ENCODE measurements around the gene CSRP1. TPM values are rescaled to one million over a fixed set of nuclear protein-coding genes. Genes with fewer than 3 reads are reported as not detected.
"Not testable (repeated sequence)": the region's sequence is repeated elsewhere in the genome, so short reads cannot be mapped to it uniquely, and the experiment has no call there.

Gene CSRP1
- total RNA-seq, 4 donors from 2014 or later, result 913 to 2,516 (median 1,349) TPM

GRCh38 chr1:201553496-201554189, 46.7 kb upstream of the CSRP1 start:
- no peak for DNase-seq
- TF ChIP-seq POLR2A (IDR thresholded peaks at IDR 0.05) (no peak), CTCF (IDR thresholded peaks at IDR 0.05) (no peak)
- Histone ChIP-seq H3K27ac (peak overlapping the region in 1 of 2 donors; percentile 35), H3K9me3 (no peaks in the 10 kb centered on the region), H3K36me3 (no peaks in the 10 kb centered on the region), H3K4me1 (no peaks in the 10 kb centered on the region), H3K27me3 (no peaks in the 10 kb centered on the region), H3K4me3 (no peak overlapping the region)
- intact Hi-C loops (cut with DNase I; ENCODE audit: low total_unique reads), result loop anchor here (10.0 kb wide), 1 partner anchor 241 kb away; no protein-coding TSS in a partner anchor

- intact Hi-C loops (cut with DNase I; ENCODE audit: low total_unique reads), result loop anchor here (10.0 kb wide), 1 partner anchor 242 kb away; no protein-coding TSS in a partner anchor
- Histone ChIP-seq H3K9me3 (no peaks in the 10 kb centered on the region), H3K27me3 (no peaks in the 10 kb centered on the region), H3K27ac (peak overlapping the region in 1 of 2 donors; percentile 35), H3K36me3 (no peaks in the 10 kb centered on the region), H3K4me1 (no peaks in the 10 kb centered on the region), H3K4me3 (no peak overlapping the region)
- DNase-seq, result no peak
- TF ChIP-seq CTCF (IDR thresholded peaks at IDR 0.05) (no peak), POLR2A (IDR thresholded peaks at IDR 0.05) (no peak)
Measured at GRCh38 chr1:201552941-201553351, 46.0 kb upstream of the CSRP1 start.

- Histone ChIP-seq H3K4me1 (no peaks in the 10 kb centered on the region), H3K4me3 (no peak overlapping the region), H3K27me3 (no peaks in the 10 kb centered on the region), H3K9me3 (no peaks in the 10 kb centered on the region), H3K36me3 (no peaks in the 10 kb centered on the region), H3K27ac (no peak overlapping the region)
- TF ChIP-seq POLR2A (IDR thresholded peaks at IDR 0.05) (no peak), CTCF (IDR thresholded peaks at IDR 0.05) (no peak)
- intact Hi-C loops (cut with DNase I; ENCODE audit: low total_unique reads), result loop anchor here (10.0 kb wide), 1 partner anchor 243 kb away; no protein-coding TSS in a partner anchor
- no peak for DNase-seq
Measured at GRCh38 chr1:201551877-201552731, 45.2 kb upstream of the CSRP1 start.

GRCh38 chr1:201551096-201551495, 44.2 kb upstream of the CSRP1 start:
- intact Hi-C loops (cut with DNase I; ENCODE audit: low total_unique reads), result loop anchor here (10.0 kb wide), 1 partner anchor 244 kb away; no protein-coding TSS in a partner anchor
- Histone ChIP-seq H3K4me1 (no peaks in the 10 kb centered on the region), H3K27me3 (no peaks in the 10 kb centered on the region), H3K27ac (no peak overlapping the region), H3K9me3 (no peaks in the 10 kb centered on the region), H3K36me3 (no peaks in the 10 kb centered on the region), H3K4me3 (no peak overlapping the region)
- DNase-seq, result no peak
- no peak for TF ChIP-seq POLR2A (IDR thresholded peaks at IDR 0.05)
- TF ChIP-seq CTCF (IDR thresholded peaks at IDR 0.05), result no peak

GRCh38 chr1:201549522-201549921, 42.6 kb upstream of the CSRP1 start:
- H3K27ac ChIP-seq; H3K4me1 ChIP-seq; H3K9me3 ChIP-seq; H3K4me3 ChIP-seq; intact Hi-C loops (cut with DNase I; ENCODE audit: low total_unique reads); H3K36me3 ChIP-seq; DNase-seq; H3K27me3 ChIP-seq: not testable (repeated sequence)
